ENCODE results near the gene CCDC9. TPM values are rescaled to one million over a fixed set of nuclear protein-coding genes. Genes with fewer than 3 reads are reported as not detected.

The CCDC9 gene
- total and polyA plus RNA-seq, 2 of the 8 experiments (the other 6 are each of a cell fraction or from before 2014, with no cell fraction given), result 3.7 to 29.8 TPM

DNA sequence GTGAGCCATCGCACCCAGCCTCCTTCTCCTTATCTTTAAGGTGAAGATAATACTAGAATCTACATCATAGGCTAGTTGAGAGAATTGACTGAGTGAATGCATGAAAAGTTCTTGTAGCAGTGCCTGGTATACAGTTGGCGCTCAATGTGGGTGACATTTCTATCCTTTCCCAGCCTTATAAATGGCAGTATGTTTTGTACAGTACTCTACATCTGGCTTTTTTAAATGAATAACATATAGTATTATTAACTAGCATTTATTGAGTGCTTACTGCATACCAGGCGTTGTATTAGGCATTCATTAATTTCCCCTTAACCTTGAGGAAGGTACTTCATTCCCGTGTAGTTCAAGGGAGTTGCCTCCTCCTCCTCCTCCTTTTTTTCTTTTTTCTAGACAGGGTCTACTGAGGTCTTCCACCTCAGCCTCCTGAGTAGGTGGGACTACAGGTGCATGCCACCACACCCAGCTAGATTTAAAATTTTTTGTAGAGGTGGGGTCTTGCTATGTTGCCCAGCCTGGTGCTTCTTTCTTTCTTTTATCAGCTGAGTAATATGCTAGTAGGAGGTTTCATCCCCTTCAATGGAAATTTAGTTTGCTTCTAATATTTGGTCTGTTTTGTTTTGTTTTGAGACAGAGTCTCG lies 56.2 kb downstream of the CCDC9 start:
- Histone ChIP-seq H2BK15ac (ENCODE audit: low read length) (no peak overlapping the region), H3K79me1 (ENCODE audit: low read depth, low read length) (no peaks in the 10 kb centered on the region), H2AFZ (ENCODE audit: low read length) (no peak overlapping the region), H2BK5ac (ENCODE audit: low read depth, low read length) (no peak overlapping the region), H2BK12ac (ENCODE audit: low read depth, low read length) (no peak overlapping the region), H3K27ac (ENCODE audit: low read depth, low read length) (no peak overlapping the region), H3K4ac (replicated peaks; ENCODE audit: insufficient read length, low read depth, low read length) (no peak overlapping the region), H3K4me3 (ENCODE audit: extremely low read depth in 1 of 4, insufficient read depth in 2 of 4, low read depth in 3 of 4, low read length in 4 of 4) (no peak overlapping the region), H3K14ac (ENCODE audit: insufficient read length) (no peak overlapping the region), H3K18ac (ENCODE audit: extremely low read depth, low read length) (no peak overlapping the region), H3K79me2 (ENCODE audit: control insufficient read depth in 1 of 2, insufficient read depth in 2 of 2, low read length in 2 of 2) (no peaks in the 10 kb centered on the region), H3K36me3 (ENCODE audit: control insufficient read depth in 2 of 4, insufficient read depth in 4 of 4, low read length in 3 of 4) (no peaks in the 10 kb centered on the region), H3K4me1 (replicated peaks in 1 of 4; ENCODE audit: control insufficient read depth in 3 of 4, insufficient read depth in 4 of 4, low read length in 3 of 4) (no peaks in the 10 kb centered on the region), H3K27me3 (replicated peaks in 1 of 4; ENCODE audit: control insufficient read depth in 3 of 4, extremely low read depth in 1 of 4, insufficient read depth in 3 of 4, low read length in 3 of 4) (no peaks in the 10 kb centered on the region), H3K9ac (replicated peaks in 1 of 4; ENCODE audit: extremely low read depth in 1 of 4, low read depth in 3 of 4, low read length in 3 of 4) (no peak overlapping the region), H2BK120ac (replicated peaks; ENCODE audit: low read depth, low read length) (no peak overlapping the region), H2AK5ac (ENCODE audit: low read depth, low read length) (no peak overlapping the region), H3K4me2 (ENCODE audit: insufficient read depth in 1 of 2, low read depth in 2 of 2, low read length in 2 of 2) (no peak overlapping the region), H4K91ac (replicated peaks; ENCODE audit: insufficient read length, low read length) (no peak overlapping the region), H4K5ac (ENCODE audit: insufficient read length, low read depth, low read length) (no peak overlapping the region), H3K23ac (ENCODE audit: insufficient read length) (no peak overlapping the region), H3K23me2 (ENCODE audit: low read depth, low read length) (no peaks in the 10 kb centered on the region; the same call in 1 of the 2 replicates), H3K56ac (replicated peaks; ENCODE audit: insufficient read length, low read depth, low read length) (no peak overlapping the region), H2BK20ac (ENCODE audit: low read length) (no peak overlapping the region), H3K9me3 (ENCODE audit: insufficient read depth in 2 of 2, low read depth in 1 of 2, low read length in 1 of 2) (no peaks in the 10 kb centered on the region), H4K8ac (ENCODE audit: extremely low read depth, insufficient read depth, low read length) (no peak overlapping the region), H4K20me1 (replicated peaks in 1 of 2; ENCODE audit: control insufficient read depth in 1 of 2, insufficient read depth in 2 of 2, low read length in 2 of 2) (no peaks in the 10 kb centered on the region)
- ChIA-PET CTCF (ENCODE audit: partially characterized antibody) (interaction anchor here (1.5 kb wide), 1 partner anchor 13 kb away, joined by 5 read pairs; no protein-coding TSS in a partner anchor), POLR2A (ENCODE audit: partially characterized antibody) (no interaction called here)
- no peak for TF ChIP-seq TBP (IDR thresholded peaks at IDR 0.05; ENCODE audit: low read depth, low read length)
- no peak for TF ChIP-seq ASH2L (IDR thresholded peaks at IDR 0.05; ENCODE audit: low read length)
- no peak for TF ChIP-seq POU5F1 (IDR thresholded peaks at IDR 0.05; ENCODE audit: low read depth, low read length)
- TF ChIP-seq SIRT6 (IDR thresholded peaks at IDR 0.05; ENCODE audit: low read length), result no peak
- TF ChIP-seq POLR2AphosphoS5 (IDR thresholded peaks at IDR 0.05; ENCODE audit: low read depth, low read length), result no peak
- no peak for TF ChIP-seq SIX5 (IDR thresholded peaks at IDR 0.05; ENCODE audit: low read depth, low read length)
- no peak for TF ChIP-seq MAFK (IDR thresholded peaks at IDR 0.05; ENCODE audit: low read depth, low read length)
- TF ChIP-seq TEAD4 (IDR thresholded peaks at IDR 0.05; ENCODE audit: low read depth, low read length), result no peak
- no peak for TF ChIP-seq NANOG (IDR thresholded peaks at IDR 0.05; ENCODE audit: insufficient read depth, low read depth, low read length, poor library complexity, severe bottlenecking)
- no peak for TF ChIP-seq BCL11A (IDR thresholded peaks at IDR 0.05; ENCODE audit: low read depth in 2 of 2, low read length in 2 of 2)
- TF ChIP-seq JUN (IDR thresholded peaks at IDR 0.05; ENCODE audit: low read depth, low read length), result no peak
- DNase-seq (ENCODE audit: low read depth in 1 of 2, low spot score in 2 of 2), result no peak
- WGBS, 2 experiments (ENCODE audit: extremely low coverage in 1 of 2, insufficient coverage in 1 of 2, insufficient read length in 1 of 2, insufficient replicate concordance in 2 of 2, low coverage in 1 of 2, low lambda C conversion rate in 2 of 2, missing lambda C conversion rate in 1 of 2), result 87% methylated on average over 5 of the region's 5 CpGs; no CpG with 5 or more reads in 1 of the 2 experiments
- FAIRE-seq, result no peak

Data from H1 (cell line).